HG03064 (cell line): ENCODE measurements around the gene PDCL3.

Experiments
- ATAC-seq: cut with Tn5 transposase; IDR thresholded peaks from one replicate; pipeline ENCODE4 v1.9.1; 2021; ENCODE audit warnings: low read depth; ENCODE audit not compliant: unreplicated experiment

Gene PDCL3

DNA sequence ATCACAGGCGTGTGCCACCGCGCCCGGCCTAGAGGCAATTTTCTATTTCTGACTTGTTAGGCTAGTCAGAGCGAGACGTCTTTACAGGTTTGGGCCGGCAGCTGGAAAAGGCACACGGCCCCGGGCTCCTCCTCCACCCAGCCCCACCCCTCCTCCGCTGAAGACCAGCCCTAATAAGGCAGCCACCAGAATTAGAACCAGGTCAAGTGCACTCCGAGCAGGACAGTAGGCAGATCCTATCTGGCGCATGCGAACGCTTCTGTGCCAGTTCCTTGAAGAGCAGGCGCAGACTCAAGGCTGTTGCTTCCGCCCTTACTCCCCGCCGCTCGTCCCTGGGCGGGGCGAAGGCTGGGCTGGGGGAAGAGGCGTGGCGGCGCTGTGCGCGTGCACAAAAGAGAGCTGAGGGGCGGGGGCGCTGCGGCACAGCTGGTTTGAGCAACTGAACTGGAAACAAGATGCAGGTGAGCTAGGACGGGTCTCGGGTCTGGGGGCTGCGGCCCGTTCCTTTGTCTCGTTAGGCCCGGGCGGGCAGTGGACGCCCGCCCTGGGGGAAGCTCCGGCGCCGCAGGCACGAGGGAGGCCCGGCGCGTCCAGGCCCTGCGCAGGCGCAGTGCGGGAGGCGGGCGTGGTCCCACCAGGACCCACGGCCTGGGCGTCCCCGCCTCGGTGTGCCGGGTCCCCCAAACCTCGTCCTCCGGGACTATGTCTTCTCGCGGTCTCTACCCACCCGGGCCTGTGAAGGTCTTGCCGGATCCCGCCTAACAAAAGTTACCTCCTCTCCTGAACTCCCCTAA, at the start of gene PDCL3:
PDCL3 (plus strand) TSS at position 381 of the 794 bp plus-strand sequence; CDS start at position 456, 75 bp downstream.
- ATAC-seq: peak; percentile 95

DNA sequence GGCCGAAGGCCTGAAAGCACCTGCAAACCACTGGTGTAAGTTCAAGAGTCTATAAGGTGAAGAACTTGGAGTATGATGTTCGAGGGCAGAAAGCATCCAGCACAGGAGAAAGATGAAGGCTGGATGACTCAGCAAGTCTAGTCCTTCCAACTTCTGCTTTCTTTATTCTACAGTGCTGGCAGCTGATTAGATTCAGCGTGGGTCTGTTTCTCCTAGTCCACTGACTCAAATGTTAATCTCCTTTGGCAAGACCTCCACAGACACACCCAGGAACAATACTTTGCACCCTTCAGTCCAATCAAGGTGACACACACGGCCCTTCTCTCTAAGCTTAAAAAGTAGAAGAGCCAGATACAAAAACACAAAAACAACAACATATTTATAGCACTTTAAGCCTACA, 49.1 kb upstream of the PDCL3 start:
- ATAC-seq: no peak

GRCh38 chr2:100517556-100517955, 45.2 kb upstream of the PDCL3 start:
- no peak for ATAC-seq

DNA sequence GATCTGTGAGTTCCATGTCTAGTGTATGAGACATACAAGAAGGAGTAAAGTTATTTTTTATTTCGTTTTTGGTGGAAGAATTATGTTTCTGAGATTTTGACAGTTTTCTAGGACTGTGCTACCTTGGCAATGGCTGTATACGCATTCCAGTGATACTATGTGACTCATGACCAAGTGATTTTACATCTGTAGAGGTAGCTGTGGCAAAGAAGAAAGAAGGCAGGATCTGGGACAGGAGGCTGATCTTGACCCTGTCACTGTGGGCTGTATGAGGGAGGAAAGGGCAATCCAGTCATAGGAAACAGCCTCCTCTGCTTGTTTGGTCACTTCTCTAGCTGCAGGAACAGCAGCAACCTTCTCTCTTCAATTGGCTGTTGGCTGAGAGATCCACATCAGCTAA, 44.0 kb upstream of the PDCL3 start:
- no peak for ATAC-seq

GRCh38 chr2:100520224-100520623, 42.6 kb upstream of the PDCL3 start:
- ATAC-seq: no peak

- no peak for ATAC-seq
Measured at GRCh38 chr2:100522430-100522829, 40.4 kb upstream of the PDCL3 start.

DNA sequence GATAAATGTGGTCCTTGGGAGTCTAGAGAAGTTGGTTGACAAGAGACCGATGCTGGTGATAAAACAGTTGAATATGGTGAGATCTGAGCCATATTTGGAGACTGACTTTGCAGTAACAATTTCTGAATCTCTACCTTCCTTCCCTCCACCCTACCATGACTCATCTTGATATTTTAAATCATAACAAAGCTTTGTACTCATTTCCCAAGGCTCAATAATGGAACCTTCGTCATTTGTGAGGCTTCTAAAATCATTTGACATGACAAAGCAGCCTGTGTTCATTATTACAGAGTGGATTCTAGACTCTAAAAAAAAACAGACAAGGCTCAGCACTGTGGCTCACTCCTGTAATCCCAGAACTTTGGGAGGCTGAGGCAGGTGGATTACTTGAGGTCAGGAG, 38.5 kb upstream of the PDCL3 start:
- ATAC-seq: no peak

DNA sequence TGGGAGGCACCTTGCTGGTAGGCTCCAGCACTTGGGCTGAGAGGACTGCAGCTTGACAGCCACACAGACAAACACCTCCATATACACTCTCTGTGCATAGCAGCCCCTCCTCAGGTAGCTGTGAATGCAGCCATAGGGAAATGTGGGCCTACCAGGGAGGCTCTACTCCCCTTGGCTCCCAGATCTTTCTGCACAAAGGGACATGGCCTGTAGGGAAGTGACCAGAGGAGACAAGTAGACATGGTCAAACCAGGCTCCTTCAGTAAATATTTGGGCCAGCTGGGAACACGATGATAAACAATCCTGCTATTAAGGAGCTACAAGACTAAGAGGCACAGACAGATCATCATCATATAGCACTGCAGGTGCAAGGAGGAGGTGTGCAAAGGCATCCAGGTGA, 35.9 kb upstream of the PDCL3 start:
- no peak for ATAC-seq

DNA sequence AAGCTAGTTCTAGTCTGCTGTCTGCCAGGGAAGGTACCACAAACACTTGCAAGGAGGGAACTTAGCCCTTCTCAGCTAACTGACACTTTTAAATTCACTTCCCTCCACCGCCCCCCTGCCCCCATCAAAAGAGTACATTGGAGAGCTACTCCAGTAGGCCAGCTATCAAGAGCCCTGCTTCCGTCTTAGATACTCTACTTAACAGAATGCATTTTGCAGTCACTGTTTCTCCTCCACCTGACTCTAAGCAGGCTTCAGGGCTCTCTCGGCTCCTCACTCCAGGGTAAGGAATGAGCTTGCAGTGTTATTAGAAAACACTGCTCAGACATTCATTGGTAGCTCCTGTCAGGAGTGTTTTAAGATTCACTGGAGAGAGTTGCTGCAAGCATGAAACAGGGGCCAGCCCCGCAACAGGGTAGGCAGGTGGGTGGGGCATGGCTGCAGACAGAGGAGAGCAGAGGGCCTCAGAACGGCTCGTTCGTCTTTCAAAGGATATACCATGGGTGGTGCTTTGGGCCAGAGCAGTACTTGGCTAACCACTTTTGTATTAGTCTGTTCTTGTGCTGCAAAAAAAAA, 35.3 kb upstream of the PDCL3 start:
- no peak for ATAC-seq

DNA sequence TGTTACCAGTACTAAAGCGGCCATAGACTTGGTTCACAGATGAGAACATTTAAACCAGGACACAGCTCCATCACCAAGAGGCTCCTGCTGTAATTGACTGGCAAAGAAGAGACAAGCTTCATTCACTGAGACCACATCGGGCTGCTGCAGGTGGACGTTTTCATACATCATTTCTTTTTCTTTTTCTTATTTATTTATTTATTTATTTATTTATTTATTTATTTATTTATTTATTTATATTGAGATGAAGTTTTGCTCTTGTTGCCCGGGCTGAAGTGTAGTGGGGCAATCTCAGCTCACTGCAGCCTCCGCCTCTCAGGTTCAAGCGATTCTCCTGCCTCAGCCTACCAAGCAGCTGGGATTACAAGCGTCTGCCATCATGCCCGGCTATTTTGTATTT, 33.6 kb upstream of the PDCL3 start:
- ATAC-seq: no peak

GRCh38 chr2:100529900-100530299, 32.9 kb upstream of the PDCL3 start:
- ATAC-seq: no peak

DNA sequence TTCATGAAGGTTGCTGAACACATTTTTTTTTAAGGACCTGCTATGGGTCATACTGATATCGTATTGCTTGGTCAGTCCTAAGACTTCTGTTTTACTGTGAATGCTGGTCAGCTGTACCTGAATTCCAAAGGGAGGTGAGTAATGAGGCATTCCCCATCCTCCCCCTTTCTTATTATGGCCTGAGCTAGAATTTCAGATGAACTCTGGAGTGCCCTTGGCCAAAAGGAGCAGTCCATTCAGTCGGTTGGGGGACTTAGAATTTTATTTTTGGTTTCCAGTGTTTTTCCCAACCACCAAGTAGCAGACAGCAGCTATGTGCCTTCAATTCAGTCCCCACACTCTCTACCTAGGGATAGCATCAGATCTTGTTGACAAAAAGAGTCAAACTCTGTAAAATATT, 26.9 kb upstream of the PDCL3 start:
- ATAC-seq: no peak

DNA sequence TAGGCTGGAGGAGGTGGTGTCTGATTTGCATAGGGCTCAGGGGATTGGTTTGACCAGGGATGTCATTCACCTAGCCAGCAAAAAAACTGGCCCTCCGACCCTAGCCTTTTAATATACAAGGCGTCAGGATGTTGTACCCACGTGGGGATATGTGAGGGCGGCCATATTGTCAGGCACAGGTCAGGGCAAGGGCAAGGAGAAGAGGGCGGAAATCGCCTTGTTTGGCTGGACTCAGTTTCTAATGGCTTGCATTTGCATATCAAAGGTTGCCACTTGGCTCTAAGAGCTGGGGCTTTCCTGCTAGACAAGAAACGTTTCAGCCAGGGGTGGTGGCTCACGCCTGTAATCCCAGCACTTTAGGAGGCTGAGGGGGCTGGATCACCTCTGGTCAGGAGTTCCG, 24.9 kb upstream of the PDCL3 start:
- ATAC-seq: no peak

DNA sequence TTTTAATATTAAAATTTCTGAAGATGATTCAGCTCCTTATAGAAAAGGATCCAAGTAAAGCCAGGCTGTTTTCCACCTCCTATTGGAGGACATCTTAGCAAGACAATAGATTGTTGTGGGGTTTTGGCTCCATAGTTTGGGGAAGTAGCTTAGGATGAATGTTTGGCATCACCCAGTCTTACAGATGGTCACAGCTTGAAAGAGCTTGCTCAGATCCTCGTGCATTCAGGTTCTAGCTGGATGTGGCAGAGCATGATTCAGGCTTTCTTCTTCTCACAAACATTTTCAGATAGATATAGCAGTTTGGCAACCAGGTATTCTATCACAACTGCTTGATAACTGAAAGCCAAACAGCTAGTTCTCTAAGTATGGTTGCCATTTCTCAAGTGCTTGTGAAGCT, 23.6 kb upstream of the PDCL3 start:
- ATAC-seq: no peak

GRCh38 chr2:100541404-100541803, 21.4 kb upstream of the PDCL3 start:
- no peak for ATAC-seq

DNA sequence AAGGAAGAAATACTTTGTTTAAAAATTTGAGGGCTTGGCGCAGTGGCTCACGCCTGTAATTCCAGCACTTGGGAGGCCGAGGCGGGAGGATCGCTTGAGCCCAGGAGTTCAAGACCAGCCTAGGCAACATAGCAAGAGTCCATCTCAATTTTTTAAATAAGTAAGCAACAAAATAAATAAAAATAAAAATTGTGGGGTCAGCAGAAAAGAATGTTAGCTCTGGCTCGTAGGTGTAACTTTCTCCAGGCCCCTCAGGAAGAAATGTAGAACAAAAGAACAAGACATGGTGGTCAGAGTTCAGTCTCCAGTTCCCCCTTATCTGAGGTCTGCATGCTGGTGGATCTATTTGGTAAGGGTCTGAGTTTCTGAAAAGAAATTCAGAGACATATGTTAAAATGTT, 20.4 kb upstream of the PDCL3 start:
- no peak for ATAC-seq

GRCh38 chr2:100544911-100545596, 17.7 kb upstream of the PDCL3 start:
- ATAC-seq: no peak

GRCh38 chr2:100546469-100546868, 16.3 kb upstream of the PDCL3 start:
- ATAC-seq: no peak

DNA sequence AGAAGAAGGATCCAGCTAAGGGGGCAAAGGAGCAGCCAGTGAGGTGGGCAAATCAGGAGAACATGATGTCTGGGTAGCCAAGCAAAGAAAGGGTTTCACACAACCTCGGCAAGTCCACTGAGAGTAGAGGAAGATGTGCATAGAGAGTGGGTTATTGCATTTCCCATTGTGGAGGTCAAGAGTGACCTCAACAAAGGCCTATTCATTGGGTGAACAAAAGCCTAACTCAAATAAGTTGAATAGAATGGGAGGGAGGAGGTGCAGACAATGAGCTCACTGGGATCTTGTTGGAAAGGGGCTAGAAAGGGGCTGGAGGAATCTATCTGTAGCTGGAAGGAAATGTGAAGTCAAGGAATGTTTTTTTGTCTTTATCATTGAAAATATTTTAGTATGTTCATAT, 14.0 kb upstream of the PDCL3 start:
- no peak for ATAC-seq

DNA sequence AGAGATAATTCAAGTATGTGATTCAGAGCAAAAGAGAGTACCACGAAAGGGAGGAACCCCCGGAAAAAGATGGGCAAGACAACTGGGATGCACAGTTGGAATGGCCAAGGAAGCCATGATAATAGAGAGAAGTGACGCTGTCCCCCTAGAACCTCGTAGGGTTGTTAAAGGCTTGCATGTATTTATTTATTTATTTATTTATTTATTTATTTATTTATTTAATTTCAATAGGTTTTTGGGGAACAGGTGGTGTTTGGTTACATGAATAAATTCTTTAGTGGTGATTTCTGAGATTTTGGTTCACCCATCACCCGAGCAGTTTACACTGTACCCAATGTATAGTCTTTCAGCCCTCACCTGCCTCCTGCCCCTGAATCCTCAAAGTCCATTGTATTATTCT, 11.5 kb upstream of the PDCL3 start:
- no peak for ATAC-seq

- ATAC-seq: no peak
Measured at GRCh38 chr2:100554798-100555407, 7.9 kb upstream of the PDCL3 start.
